GF-D8 (cell line): ENCODE data around the gene FHOD3.
"Not testable (repeated sequence)": the region's sequence is repeated elsewhere in the genome, so short reads cannot be mapped to it uniquely, and the experiment has no call there.

Source experiments
- DNase-seq: peaks from one replicate; lab custom pipeline; 2025; lab: John Stamatoyannopoulos, UW

The FHOD3 gene

DNA sequence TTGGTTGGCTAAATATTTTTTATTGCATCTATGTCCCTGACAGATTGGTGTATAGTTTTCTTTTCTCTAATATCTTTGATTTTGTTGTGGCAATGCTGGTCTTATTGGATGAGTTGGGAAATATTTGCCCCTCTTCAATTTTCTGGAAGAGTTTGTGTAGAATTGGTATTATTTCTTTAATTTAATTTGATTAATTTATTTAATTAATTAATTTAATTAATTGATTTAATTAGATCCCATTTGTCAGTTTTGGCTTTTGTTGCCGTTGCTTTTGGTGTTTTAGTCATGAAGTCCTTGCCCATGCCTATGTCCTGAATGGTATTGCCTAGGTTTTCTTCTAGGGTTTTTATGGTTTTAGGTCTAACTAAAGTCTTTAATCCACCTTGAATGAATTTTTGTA is 253.8 kb downstream of the FHOD3 start:
- DNase-seq, result not testable (repeated sequence)

DNA sequence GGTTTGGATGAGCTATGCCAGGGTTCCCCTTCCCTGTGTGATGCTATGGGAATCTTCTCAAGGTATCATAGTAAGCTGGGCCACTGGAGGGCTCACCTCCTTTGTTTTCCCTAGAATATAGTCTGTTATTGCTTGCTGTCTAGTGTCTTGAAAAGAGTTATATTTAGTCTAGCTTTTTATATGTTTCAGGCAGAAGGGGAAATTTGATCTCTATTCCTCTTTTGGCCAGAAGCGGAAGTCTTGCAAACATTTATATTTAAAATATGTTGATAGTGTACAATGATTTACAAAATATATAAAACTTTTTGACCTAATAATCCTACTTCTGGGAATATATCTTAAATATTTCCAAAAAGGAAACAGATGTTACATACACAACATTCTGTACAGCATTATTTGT is 260.7 kb downstream of the FHOD3 start:
- no peak for DNase-seq

DNA sequence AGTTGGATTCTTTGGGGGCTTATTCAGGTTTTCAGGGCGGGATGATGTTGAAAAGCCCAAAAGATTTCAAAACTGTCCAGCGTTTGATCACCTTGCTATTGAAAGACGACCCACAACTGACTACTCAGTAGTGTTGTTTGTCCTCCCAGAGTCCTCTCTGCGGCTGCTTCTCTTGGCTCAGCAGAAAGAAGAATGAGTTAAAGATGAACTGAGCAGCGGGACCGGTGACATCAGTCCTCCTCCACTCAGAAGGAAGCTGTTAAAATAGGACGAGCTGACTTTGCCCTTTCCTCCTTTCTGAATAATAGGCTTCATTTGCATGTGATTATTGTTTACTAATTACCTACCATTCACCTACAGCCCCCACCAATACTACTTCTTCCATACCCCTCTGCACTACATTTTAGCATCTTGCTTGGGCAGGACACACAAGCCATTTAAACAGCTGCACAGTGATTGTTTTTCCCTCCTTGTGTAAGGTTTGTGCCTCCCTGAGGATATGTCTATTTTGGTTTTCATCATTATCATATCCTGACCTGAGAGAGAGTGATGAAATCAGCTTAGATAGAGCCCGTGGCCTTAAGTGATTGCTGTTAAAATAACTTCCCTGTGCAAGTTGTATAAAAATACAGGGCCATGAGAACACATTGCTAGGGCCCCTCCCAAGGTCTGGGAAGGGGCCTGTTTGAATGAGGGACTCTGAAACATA is 261.8 kb downstream of the FHOD3 start:
- DNase-seq, result no peak

DNA sequence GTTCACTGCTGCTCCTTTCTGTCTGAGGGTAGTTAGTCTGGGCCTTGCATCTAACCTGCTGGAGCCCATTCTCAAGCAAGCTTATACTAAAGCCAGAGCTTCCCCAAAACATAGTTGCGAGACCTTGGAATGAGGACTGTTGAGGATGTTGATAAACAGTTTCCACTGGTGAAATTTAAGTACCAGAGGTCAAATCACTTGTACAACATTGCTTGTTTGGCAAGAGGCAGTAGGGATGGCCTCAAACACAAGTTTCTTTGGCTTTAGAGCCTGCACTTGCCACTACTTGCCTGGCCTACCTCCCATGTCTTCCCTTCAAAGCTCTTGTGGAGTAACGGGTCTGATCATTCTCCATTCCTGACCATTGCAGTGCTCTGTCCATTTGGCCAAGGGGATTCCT is 262.7 kb downstream of the FHOD3 start:
- no peak for DNase-seq

DNA sequence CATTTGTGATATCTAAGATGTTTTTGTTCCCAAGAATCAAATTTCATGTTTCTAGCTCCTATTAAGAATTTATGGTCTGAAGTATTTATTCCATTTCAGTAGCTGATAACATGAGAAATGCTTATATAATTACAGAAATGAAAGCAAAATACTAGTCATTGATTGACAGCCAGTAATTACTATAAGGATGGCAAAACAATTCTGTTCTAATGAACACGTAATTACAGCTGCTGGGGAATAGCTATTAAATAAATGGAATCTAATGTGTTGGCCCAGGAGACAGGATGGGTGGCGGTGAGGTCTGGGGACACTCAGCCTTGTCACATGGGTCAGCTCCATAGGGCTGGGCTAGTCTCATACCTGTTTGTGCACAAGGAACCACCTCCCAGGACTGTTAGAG is 263.5 kb downstream of the FHOD3 start:
- no peak for DNase-seq

DNA sequence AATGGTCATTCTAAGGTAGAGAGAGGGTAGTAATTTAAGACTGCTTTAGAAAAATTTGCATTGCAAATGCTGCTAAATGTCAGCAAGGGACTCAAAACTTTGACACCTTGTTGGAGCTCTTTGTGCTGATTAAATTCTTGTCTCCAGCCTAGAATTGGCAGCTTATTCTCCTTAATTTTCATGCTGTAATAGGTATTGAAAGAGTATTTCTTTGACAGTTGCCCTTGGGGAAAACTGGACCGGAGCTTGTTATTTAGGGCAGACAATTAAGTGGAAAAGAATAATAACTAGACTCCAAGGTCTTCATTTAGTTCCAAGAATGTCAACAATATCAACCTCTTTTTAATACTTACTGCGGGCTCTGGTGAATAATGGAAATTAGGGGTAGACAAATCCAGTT is 267.3 kb downstream of the FHOD3 start:
- DNase-seq, result no peak

DNA sequence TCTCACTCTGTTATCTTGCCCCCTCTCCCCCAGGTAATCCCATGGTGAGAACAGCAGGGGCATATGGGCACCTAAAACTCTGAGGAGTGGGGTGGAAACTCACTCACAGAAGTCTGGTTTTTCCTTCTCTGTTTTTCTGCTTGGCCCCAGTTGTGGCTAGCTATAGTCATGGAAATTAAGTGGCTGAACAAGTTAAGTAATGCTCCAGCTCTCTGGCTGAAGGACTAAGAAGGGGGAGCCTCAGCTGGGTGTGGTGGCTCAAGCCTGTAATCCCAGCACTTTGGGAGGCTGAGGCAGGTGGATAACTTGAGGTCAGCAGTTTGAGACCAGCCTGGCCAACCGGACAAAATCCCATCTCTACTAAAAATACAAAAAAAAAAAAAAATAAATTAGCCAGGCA is 270.3 kb downstream of the FHOD3 start:
- DNase-seq, result no peak

DNA sequence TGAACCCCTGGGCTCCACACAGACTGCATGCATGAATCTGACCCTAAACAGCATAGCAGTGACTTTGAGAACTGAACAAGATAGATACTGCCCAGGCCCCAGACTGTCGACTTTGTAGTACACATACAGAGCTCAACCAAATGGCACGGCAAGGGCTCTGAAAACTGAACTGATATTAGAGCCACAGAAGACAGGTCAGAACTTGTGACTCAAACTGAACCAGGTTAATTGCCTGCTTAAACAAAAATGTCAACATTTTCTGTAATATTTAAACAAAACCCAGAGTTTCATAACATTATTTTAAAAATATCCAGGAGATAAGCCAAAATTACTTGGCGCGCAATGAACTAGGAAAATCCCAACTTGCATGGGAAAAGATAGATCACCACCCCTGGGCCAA is 271.0 kb downstream of the FHOD3 start:
- no peak for DNase-seq

DNA sequence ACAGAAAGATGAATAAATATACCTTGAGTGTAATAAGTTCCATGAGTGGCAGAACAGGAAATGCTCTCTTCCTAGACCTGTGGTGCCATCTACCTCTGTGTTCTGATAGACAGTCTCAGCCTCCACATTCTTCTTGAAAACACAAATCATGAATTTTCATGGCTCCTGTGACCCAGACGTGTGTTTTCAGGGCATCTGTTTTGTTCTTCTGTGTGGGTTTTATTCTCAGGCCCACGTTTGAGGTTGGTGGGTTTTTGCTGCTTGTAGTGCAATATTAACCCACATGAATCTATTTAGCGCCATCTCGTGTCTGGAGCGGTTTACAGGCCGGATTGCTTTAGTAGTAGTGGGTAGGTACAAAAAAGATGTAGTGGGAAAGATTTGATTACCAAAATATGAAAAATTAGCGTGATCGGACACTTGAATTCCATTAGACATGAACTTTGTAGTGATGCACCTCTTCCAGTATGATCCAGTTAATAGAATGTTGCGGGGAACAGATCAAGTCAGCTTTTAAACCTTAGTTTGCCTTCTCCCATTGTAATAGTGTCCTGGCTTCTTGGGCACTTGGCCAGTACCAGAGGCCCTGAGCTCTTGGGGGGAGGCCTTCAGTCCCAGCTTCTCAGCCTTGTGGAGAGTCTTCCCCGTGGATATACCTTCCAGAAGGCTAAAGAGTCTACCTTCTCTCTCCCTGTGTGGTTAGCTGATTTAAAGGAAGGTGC is 274.8 kb downstream of the FHOD3 start:
- DNase-seq, result no peak

DNA sequence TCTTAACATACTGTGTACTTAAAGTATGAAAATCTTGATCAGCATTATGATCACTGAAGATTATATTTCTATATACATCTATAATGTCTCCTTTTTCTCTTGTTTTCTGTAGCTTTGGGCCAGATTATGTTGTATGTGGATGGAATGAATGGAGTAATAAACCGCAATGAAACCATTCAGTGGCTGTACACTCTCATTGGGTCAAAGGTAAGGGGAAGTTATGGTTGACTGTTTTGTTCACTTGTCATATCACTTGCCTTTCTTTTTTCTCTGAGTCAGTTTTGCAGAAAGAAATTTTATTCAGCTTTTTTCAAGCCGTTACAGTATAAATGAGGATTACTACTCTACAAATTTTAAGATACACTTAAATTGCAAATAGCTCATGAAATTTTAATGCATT is 278.8 kb downstream of the FHOD3 start:
- DNase-seq, result no peak

DNA sequence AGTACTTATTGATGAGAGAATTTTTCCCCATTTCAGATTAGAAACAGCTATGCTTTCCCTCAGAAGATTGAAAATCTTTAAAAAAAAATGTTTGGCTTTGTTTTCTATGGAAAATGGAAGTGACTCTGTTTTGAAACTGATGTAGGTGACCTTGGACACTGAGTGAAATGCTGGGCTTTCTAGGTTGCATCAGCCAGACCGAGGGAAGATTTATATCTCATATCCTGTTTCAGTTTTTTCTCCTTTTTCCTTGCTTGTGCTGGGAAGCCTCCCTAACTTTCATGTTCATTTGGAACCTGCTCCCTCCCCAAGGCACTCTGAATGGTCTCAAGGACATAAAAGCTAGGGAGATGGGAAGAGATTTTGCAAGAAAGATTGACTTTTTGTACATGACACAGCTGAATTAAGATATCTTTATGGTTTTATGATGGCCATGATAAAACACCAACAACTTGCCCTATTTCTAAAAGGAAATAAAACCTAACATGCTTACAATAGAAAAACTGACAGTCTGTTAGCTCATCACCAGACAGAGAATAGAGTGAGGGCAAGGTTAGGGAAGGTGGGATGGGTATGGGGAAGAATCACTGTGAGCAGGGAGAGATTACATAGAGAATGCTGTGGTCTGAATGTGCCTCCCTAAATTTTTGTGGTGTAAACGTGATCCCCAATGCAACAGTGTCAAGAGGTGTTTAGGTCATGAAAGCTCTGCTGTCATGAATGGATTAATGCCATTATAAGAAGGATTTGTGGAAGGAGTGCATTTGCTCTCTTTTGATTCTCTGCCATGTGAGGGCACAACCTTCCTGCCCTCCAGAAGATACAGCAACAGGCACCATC is 281.6 kb downstream of the FHOD3 start:
- no peak for DNase-seq

DNA sequence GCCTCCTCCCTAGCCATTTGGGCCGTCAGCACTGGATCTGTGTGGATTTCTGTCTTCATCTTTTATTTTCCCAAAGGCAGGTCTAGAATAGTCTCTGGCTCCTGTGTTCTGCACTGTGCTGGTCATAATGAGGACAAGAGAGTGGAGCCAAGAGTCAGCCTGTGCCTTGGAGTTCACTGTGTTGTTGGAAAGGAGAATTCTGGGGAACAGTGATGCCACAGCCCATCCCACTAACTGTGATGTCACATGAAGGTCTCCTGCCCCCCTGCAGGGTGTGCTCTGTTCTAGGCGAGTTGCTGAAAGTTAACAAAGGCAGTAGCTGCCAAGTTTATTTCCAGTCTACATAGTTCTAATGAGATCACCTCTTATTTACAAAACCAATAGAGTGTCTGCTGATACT is 282.8 kb downstream of the FHOD3 start:
- no peak for DNase-seq

DNA sequence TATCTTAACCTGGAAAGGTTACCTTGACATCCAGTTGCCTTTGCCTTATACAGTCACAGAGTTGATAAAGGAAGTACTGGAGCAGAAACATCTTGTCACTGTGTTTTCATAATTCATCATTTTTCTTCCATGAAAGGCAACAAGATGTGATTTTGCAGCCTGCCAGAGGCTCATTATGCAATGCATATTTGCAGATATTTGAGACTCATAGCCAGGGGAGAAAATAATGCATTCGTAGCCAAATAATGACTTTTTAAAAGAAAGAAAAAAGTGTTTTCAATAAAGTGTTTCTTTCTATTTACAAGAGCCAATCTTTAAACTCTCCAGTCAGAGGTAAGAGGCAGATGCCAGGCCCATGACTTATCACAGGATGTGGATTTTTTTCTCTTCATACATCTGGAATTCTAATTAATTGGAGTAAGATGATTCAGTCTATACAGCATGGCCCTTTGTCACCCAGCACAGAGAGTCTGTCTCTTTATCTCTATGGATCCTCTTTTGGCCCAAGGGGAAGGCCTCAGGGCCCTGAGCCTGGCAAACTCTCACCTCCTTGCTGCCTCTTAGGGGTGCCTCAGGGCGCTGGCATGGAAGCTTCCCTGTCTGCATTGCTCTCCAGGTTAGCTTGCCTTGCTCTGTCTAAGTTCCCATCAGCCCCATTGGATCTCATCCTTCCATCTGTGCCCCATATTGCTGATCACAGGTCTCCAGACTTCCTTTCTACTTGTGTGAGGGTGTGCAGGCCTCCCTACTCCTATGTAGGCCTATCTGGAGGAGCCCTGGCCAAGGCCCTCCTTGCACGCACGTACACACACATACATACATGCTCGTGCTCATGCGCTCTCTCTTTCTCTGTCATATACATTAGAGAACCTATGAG is 283.6 kb downstream of the FHOD3 start:
- no peak for DNase-seq

DNA sequence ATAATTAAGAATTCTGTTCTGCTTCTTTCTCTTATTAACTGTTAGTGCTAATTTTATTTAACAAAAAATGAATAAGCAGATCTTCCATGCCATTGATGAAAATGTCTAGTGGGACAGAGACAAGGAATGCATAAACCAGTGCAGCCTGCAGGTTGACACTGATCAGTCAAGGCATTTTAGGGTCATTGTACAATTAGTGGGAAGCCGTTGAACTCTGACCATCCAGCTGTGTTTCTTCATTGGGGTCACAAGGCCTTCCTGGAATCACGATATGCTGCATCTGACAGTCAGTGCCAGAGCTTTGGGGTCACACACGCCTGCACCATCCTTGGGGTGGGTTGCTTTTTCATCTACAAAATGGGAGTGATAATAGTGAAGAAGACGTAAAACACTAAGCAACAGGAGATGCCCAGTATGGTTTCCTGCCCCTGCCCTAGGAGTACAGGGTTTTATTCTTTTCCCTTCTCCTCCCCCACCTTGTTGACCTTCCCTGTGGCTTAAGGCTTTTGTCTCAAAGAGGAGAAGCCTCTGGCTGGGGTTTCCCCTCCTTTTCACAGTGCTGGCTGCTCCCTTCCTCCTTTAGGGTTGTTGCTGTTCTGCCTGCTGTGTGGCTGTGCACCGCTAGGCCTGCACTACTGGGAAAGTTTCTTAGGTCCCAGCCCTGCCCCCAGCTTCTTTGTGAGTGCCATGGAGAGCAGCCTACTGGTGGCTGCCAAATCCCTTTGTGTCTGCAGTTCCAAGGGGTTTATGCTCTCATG is 285.7 kb downstream of the FHOD3 start:
- no peak for DNase-seq

DNA sequence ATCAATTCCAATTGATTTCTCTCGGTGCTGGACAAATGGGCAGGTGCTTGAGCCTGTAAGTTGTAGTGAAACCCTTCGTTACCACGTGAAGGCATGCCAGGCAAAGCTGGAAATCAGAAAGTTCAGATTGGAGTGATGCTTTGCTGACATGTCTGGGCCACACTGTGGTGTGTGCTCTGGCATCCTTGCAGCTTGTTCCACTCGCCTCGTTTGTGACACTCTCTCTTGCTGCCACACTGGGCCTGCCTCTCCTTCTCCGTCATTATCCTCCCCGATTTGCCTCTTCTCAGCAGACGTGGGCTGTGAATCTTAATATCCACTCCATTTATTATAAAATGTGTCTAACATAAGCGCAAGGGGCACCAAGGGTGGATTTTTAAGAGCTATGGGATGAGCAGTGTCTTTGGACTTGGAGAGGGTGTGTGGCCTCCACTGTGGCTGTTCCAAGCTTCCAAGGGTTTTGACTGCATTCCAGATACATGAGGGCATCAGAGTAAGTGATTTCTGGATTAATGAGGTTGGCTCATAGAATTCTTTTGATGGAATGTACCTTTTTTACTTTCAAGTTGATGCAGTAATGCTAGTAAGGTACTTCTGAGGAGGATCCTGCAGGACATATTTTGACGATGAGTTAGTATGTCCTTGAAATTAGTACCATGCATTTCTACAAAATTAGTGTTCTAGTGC is 292.5 kb downstream of the FHOD3 start:
- DNase-seq, result no peak

DNA sequence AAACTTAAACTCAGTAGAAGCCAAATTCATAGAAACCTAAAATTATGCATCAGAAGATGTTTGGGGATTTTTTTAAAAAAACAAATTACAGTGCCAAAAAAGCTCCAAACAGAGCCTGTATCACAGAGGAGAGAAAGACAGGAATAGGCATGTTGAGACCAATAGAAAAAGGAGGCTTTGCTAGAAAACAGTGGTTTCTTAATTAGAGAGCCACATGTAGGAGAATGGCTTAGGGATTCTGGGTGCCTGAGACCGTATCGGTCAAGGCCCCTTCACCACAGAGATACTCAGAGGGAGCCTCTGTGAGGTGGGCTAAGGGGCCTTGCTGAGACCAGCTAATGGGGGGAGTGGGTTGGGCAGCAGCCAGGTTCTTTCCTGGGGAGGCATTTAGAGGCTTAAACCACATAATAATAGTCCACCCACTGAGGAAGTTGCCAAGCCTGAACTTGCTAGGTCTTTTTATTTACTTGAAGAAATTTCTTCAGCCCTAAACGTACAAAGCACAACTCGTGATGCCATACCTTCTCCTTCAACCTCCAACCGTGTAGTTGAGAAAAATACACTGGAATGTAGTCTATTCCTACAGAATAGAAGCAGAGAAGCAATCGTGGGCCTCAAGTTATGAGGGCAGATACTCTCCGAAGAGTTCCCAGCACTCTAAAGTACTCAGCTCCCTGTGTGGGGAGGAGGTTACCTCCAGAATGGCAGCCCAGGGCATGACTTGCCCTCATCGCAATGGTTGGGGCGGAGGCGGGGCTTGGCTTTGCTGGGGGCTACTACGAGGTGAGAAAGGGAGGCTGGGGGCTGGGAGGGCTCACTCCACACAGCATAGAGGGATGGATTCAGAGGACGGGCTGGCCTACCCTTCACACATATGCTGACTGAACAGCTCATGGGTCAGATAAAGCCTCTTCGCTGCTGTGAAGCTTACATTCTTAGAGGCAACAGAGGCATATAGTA is 293.4 kb downstream of the FHOD3 start:
- no peak for DNase-seq

DNA sequence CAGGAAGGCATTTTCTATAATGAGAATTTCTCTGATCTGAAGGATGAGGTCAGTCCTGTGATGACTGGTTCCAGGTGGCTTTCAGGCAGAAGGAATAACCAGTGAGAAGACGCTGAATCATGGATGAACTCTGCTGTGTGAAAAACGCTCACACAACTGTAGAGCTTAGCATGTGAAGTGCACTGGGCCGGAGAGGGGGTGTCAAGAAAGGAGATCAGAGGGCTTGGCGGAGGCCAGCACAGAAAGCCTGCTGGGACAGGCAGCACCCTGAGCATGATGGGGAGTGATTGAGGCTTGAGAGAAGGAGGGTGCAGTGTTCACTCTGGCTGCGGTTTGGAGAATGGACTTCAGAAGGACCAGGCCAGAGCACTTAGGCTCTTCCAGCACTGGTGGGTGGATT is 294.8 kb downstream of the FHOD3 start:
- no peak for DNase-seq

DNA sequence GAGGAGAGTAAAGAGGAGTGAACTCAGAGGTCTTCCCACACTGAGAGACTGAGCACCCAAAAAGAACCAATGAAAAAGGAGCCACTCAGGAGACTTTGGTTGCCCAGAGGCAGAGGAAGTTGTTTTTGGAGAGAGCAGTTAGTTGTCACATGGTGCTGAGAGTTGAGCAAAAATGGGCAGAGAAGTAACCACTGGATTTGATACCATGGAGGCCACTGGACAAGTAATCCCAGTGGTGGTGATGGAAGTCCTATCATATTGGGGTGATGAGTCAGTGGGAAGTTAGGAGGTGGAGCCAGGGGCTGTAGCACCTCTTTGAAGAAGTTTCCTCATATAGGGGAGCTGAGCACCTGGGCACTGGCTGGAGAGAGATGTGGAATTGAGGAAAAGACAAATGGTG is 295.5 kb downstream of the FHOD3 start:
- no peak for DNase-seq

DNA sequence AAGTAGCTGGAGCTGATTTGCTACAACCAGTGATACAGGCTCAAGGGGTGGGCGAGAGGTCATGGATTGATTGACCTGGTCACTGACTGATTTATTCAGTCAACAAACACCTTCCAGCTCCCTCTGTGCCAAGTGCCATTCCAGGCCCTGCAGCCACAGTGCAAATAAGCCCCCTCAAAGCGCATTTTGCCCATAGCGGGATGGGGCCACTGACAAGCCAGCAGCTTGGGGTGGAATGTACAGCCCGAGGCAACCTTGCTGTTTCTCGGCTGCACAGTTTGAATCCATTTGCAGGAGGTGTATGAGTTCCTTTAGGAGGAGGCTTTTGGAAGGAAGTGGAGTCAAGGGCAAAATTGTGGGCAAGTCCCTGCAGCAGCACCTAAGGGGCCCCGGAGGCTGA is 296.1 kb downstream of the FHOD3 start:
- DNase-seq, result no peak
